Common myeloid progenitor, CD34-positive (primary cell): ENCODE measurements around the gene C4A.

Source experiments
- CTCF ChIA-PET: fragments of 350-600 bp; sonication (Branson Sonifier 250); formaldehyde crosslinking; loops from one replicate; lab custom pipeline; 2021; ENCODE audit warnings: antibody characterized with exemption; lab: Charles Lee
- POLR2A ChIA-PET: fragments of 350-600 bp; sonication (Branson Sonifier 250); formaldehyde crosslinking; loops from one replicate; lab custom pipeline; 2021; ENCODE audit warnings: antibody characterized with exemption; lab: Charles Lee
- DNase-seq, 3 donors: peaks; one replicate each; pipeline versions ENCODE4 v3.0.0 to v3.0.0-alpha.2; 2013
- H3K27ac ChIP-seq, 2 experiments: 1 replicate in 1 of 2; 2 replicates in 1 of 2; pipeline ENCODE4 v1.7.0; 2013; ENCODE audit warnings: inconsistent platforms in 2 of 2, low read length in 2 of 2, mild to moderate bottlenecking in 2 of 2, low read depth in 1 of 2, moderate library complexity in 1 of 2; ENCODE audit not compliant: severe bottlenecking in 2 of 2, insufficient read depth in 1 of 2, poor library complexity in 1 of 2
- H3K27me3 ChIP-seq, 5 experiments: replicated peaks in 2 of 5; 1 replicate in 3 of 5; 2 replicates in 2 of 5; pipeline versions ENCODE4 v1.6.1 to v1.7.0; 2013; ENCODE audit warnings: low read length in 4 of 5, mild to moderate bottlenecking in 2 of 5, moderate library complexity in 2 of 5, inconsistent platforms in 1 of 5; ENCODE audit not compliant: insufficient read depth in 5 of 5, control insufficient read depth in 4 of 5
- H3K36me3 ChIP-seq, 4 experiments: 1 replicate in 2 of 4; 2 replicates in 2 of 4; pipeline versions ENCODE4 v1.6.1 to v1.7.0; 2013; ENCODE audit warnings: low read length in 3 of 4, control low read depth in 1 of 4, mild to moderate bottlenecking in 1 of 4; ENCODE audit not compliant: control insufficient read depth in 4 of 4, insufficient read depth in 4 of 4
- H3K4me1 ChIP-seq, 4 experiments: 1 replicate in 3 of 4; 2 replicates in 1 of 4; pipeline versions ENCODE4 v1.6.1 to v1.7.1; 2013; ENCODE audit warnings: low read length in 3 of 4, mild to moderate bottlenecking in 3 of 4, control low read depth in 1 of 4, inconsistent platforms in 1 of 4, moderate library complexity in 1 of 4; ENCODE audit not compliant: control insufficient read depth in 4 of 4, insufficient read depth in 4 of 4; ENCODE audit errors: control extremely low read depth in 1 of 4
- H3K4me3 ChIP-seq, 7 experiments: 1 replicate in 4 of 7; 2 replicates in 3 of 7; pipeline versions ENCODE4 v1.5.1 to v1.7.0; 2013; ENCODE audit warnings: mild to moderate bottlenecking in 7 of 7, low read length in 6 of 7, moderate library complexity in 6 of 7, inconsistent platforms in 2 of 7, low read depth in 2 of 7, control low read depth in 1 of 7; ENCODE audit not compliant: insufficient read depth in 4 of 7, control insufficient read depth in 1 of 7; ENCODE audit errors: extremely low read depth in 1 of 7
- H3K9me3 ChIP-seq, 5 experiments: 1 replicate in 4 of 5; 2 replicates in 1 of 5; pipeline versions ENCODE4 v1.6.1 to v1.7.1; 2013; ENCODE audit warnings: low read length in 4 of 5, mild to moderate bottlenecking in 2 of 5, inconsistent platforms in 1 of 5, low read depth in 1 of 5, moderate library complexity in 1 of 5; ENCODE audit not compliant: control insufficient read depth in 4 of 5, insufficient read depth in 2 of 5; ENCODE audit errors: control extremely low read depth in 1 of 5
- WGBS: methylation state at CpG from one replicate; pipeline ENCODE4 v1.1.5; 2013; ENCODE audit not compliant: insufficient coverage; 5-methylcytosine and 5-hydroxymethylcytosine counted together

C4A gene

DNA sequence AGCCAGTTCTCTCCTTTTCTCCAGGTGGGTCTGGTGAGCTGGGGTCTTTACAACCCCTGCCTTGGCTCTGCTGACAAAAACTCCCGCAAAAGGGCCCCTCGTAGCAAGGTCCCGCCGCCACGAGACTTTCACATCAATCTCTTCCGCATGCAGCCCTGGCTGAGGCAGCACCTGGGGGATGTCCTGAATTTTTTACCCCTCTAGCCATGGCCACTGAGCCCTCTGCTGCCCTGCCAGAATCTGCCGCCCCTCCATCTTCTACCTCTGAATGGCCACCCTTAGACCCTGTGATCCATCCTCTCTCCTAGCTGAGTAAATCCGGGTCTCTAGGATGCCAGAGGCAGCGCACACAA is 36.7 kb upstream of the C4A start:
- H3K9me3 ChIP-seq: no peaks in the 10 kb centered on the region
- CTCF ChIA-PET: interaction anchor here (1.4 kb wide), 1 partner anchor 21 kb away, joined by 5 read pairs; no protein-coding TSS in a partner anchor
- 95% methylated on average over 9 of the region's 9 CpGs for WGBS
- H3K27me3 ChIP-seq: peaks cover 0 to 5% (median 0%) of the 10 kb centered on the region in 5 experiments
- no peak overlapping the region for H3K27ac ChIP-seq
- DNase-seq: no peak
- POLR2A ChIA-PET: no interaction called here
- no peaks in the 10 kb centered on the region for H3K4me1 ChIP-seq
- H3K36me3 ChIP-seq: no peaks in the 10 kb centered on the region
- no peak overlapping the region for H3K4me3 ChIP-seq

DNA sequence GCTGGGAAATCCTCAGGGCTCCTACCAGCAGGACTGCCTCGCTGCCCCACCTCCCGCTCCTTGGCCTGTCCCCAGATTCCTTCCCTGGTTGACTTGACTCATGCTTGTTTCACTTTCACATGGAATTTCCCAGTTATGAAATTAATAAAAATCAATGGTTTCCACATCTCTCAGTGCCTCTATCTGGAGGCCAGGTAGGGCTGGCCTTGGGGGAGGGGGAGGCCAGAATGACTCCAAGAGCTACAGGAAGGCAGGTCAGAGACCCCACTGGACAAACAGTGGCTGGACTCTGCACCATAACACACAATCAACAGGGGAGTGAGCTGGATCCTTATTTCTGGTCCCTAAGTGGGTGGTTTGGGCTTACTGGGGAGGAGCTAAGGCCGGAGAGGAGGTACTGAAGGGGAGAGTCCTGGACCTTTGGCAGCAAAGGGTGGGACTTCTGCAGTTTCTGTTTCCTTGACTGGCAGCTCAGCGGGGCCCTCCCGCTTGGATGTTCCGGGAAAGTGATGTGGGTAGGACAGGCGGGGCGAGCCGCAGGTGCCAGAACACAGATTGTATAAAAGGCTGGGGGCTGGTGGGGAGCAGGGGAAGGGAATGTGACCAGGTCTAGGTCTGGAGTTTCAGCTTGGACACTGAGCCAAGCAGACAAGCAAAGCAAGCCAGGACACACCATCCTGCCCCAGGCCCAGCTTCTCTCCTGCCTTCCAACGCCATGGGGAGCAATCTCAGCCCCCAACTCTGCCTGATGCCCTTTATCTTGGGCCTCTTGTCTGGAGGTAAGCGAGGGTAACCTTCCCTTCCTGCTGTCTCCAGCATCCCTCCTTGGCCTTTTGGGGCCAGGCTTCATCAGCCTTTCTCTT is 36.1 kb upstream of the C4A start, which contains the start of gene CFB:
CFB (plus strand) TSS at position 589 of the 863 bp plus-strand sequence; CDS start at position 716, 127 bp downstream.
- H3K4me3 ChIP-seq: no peak within 1 kb of the TSS
- no peaks in the 10 kb centered on the region for H3K4me1 ChIP-seq
- H3K27me3 ChIP-seq: peaks cover 0 to 5% (median 0%) of the 10 kb centered on the region in 5 experiments
- ChIA-PET CTCF (interaction anchor here (1.4 kb wide), 1 partner anchor 22 kb away, joined by 5 read pairs; no protein-coding TSS in a partner anchor), POLR2A (no interaction called here)
- 77% methylated on average over 4 of the region's 11 CpGs for WGBS
- no peak within 1 kb of the TSS for H3K27ac ChIP-seq
- H3K36me3 ChIP-seq: peaks cover 0 to 2% (median 0%) of the 10 kb centered on the region in 4 experiments
- DNase-seq: peak in 2 of 3 donors; percentile 32 to 33
- H3K9me3 ChIP-seq: no peaks in the 10 kb centered on the region

DNA sequence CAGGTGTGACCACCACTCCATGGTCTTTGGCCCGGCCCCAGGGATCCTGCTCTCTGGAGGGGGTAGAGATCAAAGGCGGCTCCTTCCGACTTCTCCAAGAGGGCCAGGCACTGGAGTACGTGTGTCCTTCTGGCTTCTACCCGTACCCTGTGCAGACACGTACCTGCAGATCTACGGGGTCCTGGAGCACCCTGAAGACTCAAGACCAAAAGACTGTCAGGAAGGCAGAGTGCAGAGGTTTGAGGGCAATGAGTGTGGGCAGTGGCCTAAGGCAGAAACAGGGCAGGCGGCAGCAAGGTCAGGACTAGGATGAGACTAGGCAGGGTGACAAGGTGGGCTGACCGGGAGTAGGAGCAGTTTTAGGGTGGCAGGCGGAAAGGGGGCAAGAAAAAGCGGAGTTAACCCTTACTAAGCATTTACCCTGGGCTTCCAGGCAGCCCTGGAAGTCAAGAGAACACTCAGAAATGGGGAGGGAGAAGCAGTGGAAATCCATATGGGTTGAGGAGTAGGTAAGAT is 35.4 kb upstream of the C4A start:
- ChIA-PET POLR2A (no interaction called here), CTCF (interaction anchor here (1.4 kb wide), 1 partner anchor 23 kb away, joined by 5 read pairs; no protein-coding TSS in a partner anchor)
- Histone ChIP-seq H3K27me3 (peaks cover 0 to 5% (median 0%) of the 10 kb centered on the region in 5 experiments), H3K9me3 (no peaks in the 10 kb centered on the region), H3K27ac (no peak overlapping the region), H3K36me3 (peaks cover 0 to 8% (median 3%) of the 10 kb centered on the region in 4 experiments), H3K4me1 (no peaks in the 10 kb centered on the region), H3K4me3 (no peak overlapping the region)
- no peak for DNase-seq
- 95% methylated on average over 9 of the region's 11 CpGs for WGBS

DNA sequence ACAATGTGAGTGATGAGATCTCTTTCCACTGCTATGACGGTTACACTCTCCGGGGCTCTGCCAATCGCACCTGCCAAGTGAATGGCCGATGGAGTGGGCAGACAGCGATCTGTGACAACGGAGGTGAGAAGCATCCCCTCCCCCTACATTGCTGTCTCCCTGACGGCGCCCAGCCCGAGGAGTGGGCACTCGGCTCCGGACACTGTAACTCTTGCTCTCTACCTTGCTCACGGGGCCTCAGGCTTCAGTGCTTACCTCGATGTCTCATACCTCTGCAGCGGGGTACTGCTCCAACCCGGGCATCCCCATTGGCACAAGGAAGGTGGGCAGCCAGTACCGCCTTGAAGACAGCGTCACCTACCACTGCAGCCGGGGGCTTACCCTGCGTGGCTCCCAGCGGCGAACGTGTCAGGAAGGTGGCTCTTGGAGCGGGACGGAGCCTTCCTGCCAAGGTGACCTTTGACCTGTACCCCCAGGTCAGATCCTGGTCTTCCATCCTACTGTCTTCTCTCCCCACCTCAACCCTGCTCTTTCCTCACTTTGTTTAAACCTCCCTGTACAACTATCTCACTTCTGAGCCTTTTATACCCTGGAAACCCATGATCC is 34.7 kb upstream of the C4A start:
- H3K27me3 ChIP-seq: peaks cover 0 to 5% (median 0%) of the 10 kb centered on the region in 5 experiments
- CTCF ChIA-PET: no interaction called here
- DNase-seq: no peak

DNA sequence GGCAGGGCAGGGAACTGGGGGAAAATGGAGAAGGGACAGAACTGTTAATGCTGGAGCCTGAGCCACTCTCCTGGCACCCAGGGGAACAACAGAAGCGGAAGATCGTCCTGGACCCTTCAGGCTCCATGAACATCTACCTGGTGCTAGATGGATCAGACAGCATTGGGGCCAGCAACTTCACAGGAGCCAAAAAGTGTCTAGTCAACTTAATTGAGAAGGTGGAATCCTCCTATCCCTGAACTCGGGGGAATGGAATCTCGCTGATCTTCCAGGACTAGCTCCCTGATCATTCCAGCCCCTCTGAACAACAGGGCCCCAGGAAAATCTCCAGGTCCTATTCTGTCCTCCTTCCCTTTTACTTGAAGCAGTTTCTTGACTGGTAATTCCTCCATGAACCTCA is 34.0 kb upstream of the C4A start:
- no peaks in the 10 kb centered on the region for H3K9me3 ChIP-seq
- POLR2A ChIA-PET: no interaction called here
- WGBS: 96% methylated on average over 4 of the region's 4 CpGs
- H3K27ac ChIP-seq: no peak overlapping the region
- CTCF ChIA-PET: no interaction called here
- H3K4me3 ChIP-seq: no peak overlapping the region
- H3K27me3 ChIP-seq: peaks cover 0 to 5% (median 0%) of the 10 kb centered on the region in 5 experiments
- DNase-seq: no peak
- H3K36me3 ChIP-seq: peaks cover 3 to 23% (median 15%) of the 10 kb centered on the region in 4 experiments
- no peaks in the 10 kb centered on the region for H3K4me1 ChIP-seq

More for the DNA sequence above, 34.7 kb upstream of the C4A start:
- Histone ChIP-seq H3K9me3 (no peaks in the 10 kb centered on the region), H3K27ac (no peak overlapping the region), H3K4me1 (no peaks in the 10 kb centered on the region), H3K36me3 (peaks cover 0 to 16% (median 11%) of the 10 kb centered on the region in 4 experiments), H3K4me3 (no peak overlapping the region)
- POLR2A ChIA-PET: no interaction called here
- 94% methylated on average over 24 of the region's 24 CpGs for WGBS

DNA sequence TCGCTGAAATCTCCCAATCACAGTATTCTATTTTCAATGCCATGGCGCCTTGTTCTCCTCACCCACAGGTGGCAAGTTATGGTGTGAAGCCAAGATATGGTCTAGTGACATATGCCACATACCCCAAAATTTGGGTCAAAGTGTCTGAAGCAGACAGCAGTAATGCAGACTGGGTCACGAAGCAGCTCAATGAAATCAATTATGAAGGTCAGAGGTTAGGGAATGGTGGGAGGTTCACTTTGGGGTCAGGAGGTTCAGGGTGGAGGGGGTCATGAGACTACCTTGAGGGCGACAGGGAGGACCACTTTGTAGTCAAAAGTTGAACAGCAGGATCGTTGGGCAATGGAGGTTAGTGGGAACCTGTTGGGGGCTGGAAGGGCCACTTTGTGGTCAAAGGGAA is 33.6 kb upstream of the C4A start:
- no peaks in the 10 kb centered on the region for H3K4me1 ChIP-seq
- H3K36me3 ChIP-seq: peaks cover 3 to 27% (median 17%) of the 10 kb centered on the region in 4 experiments
- H3K9me3 ChIP-seq: no peaks in the 10 kb centered on the region
- 82% methylated on average over 4 of the region's 5 CpGs for WGBS
- H3K27me3 ChIP-seq: peaks cover 0 to 5% (median 0%) of the 10 kb centered on the region in 5 experiments
- CTCF ChIA-PET: no interaction called here
- no peak overlapping the region for H3K4me3 ChIP-seq
- POLR2A ChIA-PET: no interaction called here
- H3K27ac ChIP-seq: no peak overlapping the region
- DNase-seq: no peak
